ENCODE results near the gene PRTFDC1.

DNA sequence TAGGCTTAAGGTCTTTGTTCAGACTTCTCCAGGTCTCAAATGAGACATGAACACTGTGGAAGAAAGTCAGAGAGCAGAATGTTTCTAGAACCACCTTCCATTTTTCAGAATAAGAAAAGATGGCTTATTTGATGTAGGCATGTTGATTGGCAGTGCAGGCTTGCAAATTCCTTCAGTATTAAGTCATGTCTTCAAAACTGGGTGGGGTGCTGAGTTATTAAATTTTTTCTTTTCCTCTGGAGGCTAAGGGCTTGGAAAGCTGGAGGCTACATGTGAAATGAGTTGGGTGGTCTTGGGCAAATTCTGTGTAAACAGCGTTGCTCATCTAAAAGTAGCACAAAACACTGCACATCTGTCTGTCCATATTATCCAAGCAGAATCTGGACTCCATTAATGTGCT lies 62.8 kb downstream of the PRTFDC1 start:
- TF ChIP-seq, protein P1, sequence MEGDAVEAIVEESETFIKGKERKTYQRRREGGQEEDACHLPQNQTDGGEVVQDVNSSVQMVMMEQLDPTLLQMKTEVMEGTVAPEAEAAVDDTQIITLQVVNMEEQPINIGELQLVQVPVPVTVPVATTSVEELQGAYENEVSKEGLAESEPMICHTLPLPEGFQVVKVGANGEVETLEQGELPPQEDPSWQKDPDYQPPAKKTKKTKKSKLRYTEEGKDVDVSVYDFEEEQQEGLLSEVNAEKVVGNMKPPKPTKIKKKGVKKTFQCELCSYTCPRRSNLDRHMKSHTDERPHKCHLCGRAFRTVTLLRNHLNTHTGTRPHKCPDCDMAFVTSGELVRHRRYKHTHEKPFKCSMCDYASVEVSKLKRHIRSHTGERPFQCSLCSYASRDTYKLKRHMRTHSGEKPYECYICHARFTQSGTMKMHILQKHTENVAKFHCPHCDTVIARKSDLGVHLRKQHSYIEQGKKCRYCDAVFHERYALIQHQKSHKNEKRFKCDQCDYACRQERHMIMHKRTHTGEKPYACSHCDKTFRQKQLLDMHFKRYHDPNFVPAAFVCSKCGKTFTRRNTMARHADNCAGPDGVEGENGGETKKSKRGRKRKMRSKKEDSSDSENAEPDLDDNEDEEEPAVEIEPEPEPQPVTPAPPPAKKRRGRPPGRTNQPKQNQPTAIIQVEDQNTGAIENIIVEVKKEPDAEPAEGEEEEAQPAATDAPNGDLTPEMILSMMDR (IDR thresholded peaks at IDR 0.05), result no peak
- TF ChIP-seq POLR2A (IDR thresholded peaks at IDR 0.05) (no peak), POLR2AphosphoS5 (IDR thresholded peaks at IDR 0.05) (no peak)
